H9 (cell line): ENCODE measurements around the gene RABGAP1L. TPM values are rescaled to one million over a fixed set of nuclear protein-coding genes. Genes with fewer than 3 reads are reported as not detected.

ENCODE experiments used
- DNase-seq: peaks from one replicate; pipeline ENCODE4 v3.0.0-alpha.2; 2017
- H2AFZ ChIP-seq: one replicate; pipeline ENCODE4 v1.6.1; 2013; ENCODE audit warnings: mild to moderate bottlenecking, low read length, control low read depth, moderate library complexity
- H2AK5ac ChIP-seq: 2 replicates; pipeline ENCODE4 v1.6.1; 2013; ENCODE audit warnings: low read length, control low read depth, mixed read lengths; ENCODE audit not compliant: insufficient read length
- H2BK120ac ChIP-seq: one replicate; pipeline ENCODE4 v1.6.1; 2013; ENCODE audit warnings: low read depth, mild to moderate bottlenecking, low read length, control low read depth, inconsistent platforms; ENCODE audit not compliant: poor library complexity, severe bottlenecking
- H2BK12ac ChIP-seq: 2 replicates; pipeline ENCODE4 v1.6.1; 2013; ENCODE audit warnings: low read length, control low read depth, mixed read lengths, low read depth; ENCODE audit not compliant: insufficient read length
- H2BK15ac ChIP-seq: 2 replicates; pipeline ENCODE4 v1.6.1; 2013; ENCODE audit warnings: low read depth, low read length, control low read depth
- H2BK20ac ChIP-seq: one replicate; pipeline ENCODE4 v1.6.1; 2013; ENCODE audit warnings: low read depth, mild to moderate bottlenecking, low read length, control low read depth, inconsistent platforms; ENCODE audit not compliant: poor library complexity, severe bottlenecking
- H2BK5ac ChIP-seq: 2 replicates; pipeline ENCODE4 v1.6.1; 2013; ENCODE audit warnings: low read length, control low read depth, mixed read lengths; ENCODE audit not compliant: insufficient read length
- H3K14ac ChIP-seq: 2 replicates; pipeline ENCODE4 v1.6.1; 2013; ENCODE audit warnings: low read length, control low read depth; ENCODE audit not compliant: insufficient read depth
- H3K18ac ChIP-seq: 2 replicates; pipeline ENCODE4 v1.6.1; 2013; ENCODE audit warnings: low read depth, mild to moderate bottlenecking, mixed read lengths, low read length, control low read depth; ENCODE audit not compliant: insufficient read length
- H3K23ac ChIP-seq: 2 replicates; pipeline ENCODE4 v1.6.1; 2013; ENCODE audit warnings: low read length, control low read depth, mixed read lengths, low read depth; ENCODE audit not compliant: insufficient read length
- H3K23me2 ChIP-seq: 2 replicates; pipeline ENCODE4 v1.6.1; 2013; ENCODE audit warnings: low read depth, mild to moderate bottlenecking, mixed read lengths, low read length, control low read depth; ENCODE audit not compliant: insufficient read length, poor library complexity, severe bottlenecking
- H3K27ac ChIP-seq: 2 replicates; pipeline ENCODE4 v1.5.1; 2013; ENCODE audit warnings: low read length, control low read depth, mixed read lengths, low read depth; ENCODE audit not compliant: insufficient read length
- H3K27me3 ChIP-seq: 2 replicates; pipeline ENCODE4 v1.6.1; 2013; ENCODE audit warnings: low read length, control low read depth, inconsistent platforms; ENCODE audit not compliant: insufficient read depth
- H3K4ac ChIP-seq: 2 replicates; pipeline ENCODE4 v1.6.1; 2013; ENCODE audit warnings: low read depth, mild to moderate bottlenecking, control low read depth, inconsistent platforms, low read length, moderate library complexity
- H3K4me1 ChIP-seq: 2 replicates; pipeline ENCODE4 v1.6.1; 2013; ENCODE audit warnings: low read length, control low read depth, inconsistent platforms; ENCODE audit not compliant: insufficient read depth
- H3K4me2 ChIP-seq: 2 replicates; pipeline ENCODE4 v1.6.1; 2013; ENCODE audit warnings: low read length, control low read depth, mixed read lengths; ENCODE audit not compliant: insufficient read length, insufficient read depth
- H3K56ac ChIP-seq: 2 replicates; pipeline ENCODE4 v1.6.1; 2013; ENCODE audit warnings: low read depth, mild to moderate bottlenecking, mixed read lengths, low read length, control low read depth; ENCODE audit not compliant: insufficient read length
- H3K79me1 ChIP-seq: 2 replicates; pipeline ENCODE4 v1.6.1; 2013; ENCODE audit warnings: low read depth, mild to moderate bottlenecking, moderate library complexity, low read length, control low read depth, inconsistent platforms; ENCODE audit not compliant: insufficient read depth, poor library complexity, severe bottlenecking
- H3K79me2 ChIP-seq: 2 replicates; pipeline ENCODE4 v1.6.1; 2013; ENCODE audit warnings: low read length, control low read depth, inconsistent platforms; ENCODE audit not compliant: insufficient read depth
- H3K9ac ChIP-seq: 2 replicates; pipeline ENCODE4 v1.6.1; 2013; ENCODE audit warnings: low read length, control low read depth, mixed read lengths; ENCODE audit not compliant: insufficient read length; ENCODE audit errors: extremely low read depth
- H3K9me3 ChIP-seq: one replicate; pipeline ENCODE4 v1.6.1; 2013; ENCODE audit warnings: low read depth, low read length, inconsistent platforms; ENCODE audit not compliant: control insufficient read depth
- H3T11ph ChIP-seq: one replicate; pipeline ENCODE4 v1.6.1; 2013; ENCODE audit warnings: mild to moderate bottlenecking, low read length, control low read depth, inconsistent platforms
- H4K20me1 ChIP-seq: one replicate; pipeline ENCODE4 v1.6.1; 2013; ENCODE audit not compliant: control insufficient read depth, insufficient read length, insufficient read depth
- H4K5ac ChIP-seq: 2 replicates; pipeline ENCODE4 v1.6.1; 2013; ENCODE audit warnings: low read depth, mild to moderate bottlenecking, mixed read lengths, low read length, control low read depth; ENCODE audit not compliant: insufficient read length
- H4K8ac ChIP-seq: replicated peaks from 2 replicates; pipeline ENCODE4 v1.6.1; 2013; ENCODE audit warnings: low read length, control low read depth, mixed read lengths, low read depth; ENCODE audit not compliant: insufficient read length
- H4K91ac ChIP-seq: 2 replicates; pipeline ENCODE4 v1.6.1; 2013; ENCODE audit warnings: low read depth, mild to moderate bottlenecking, moderate library complexity, mixed read lengths, low read length, control low read depth; ENCODE audit not compliant: insufficient read length
- H3K27ac Mint-ChIP-seq, 3 experiments: 2 replicates in 2 of 3; 3 replicates in 1 of 3; pipeline ENCODE4 v1.8.0; 2020 to 2021; ENCODE audit warnings: mixed read lengths in 3 of 3, mild to moderate bottlenecking in 1 of 3, moderate library complexity in 1 of 3
- H3K27me3 Mint-ChIP-seq: 2 replicates; pipeline ENCODE4 v1.8.0; 2021; ENCODE audit warnings: low read depth, mild to moderate bottlenecking, moderate library complexity, mixed read lengths
- H3K36me3 Mint-ChIP-seq, 3 experiments: 2 replicates in 2 of 3; 3 replicates in 1 of 3; pipeline ENCODE4 v1.8.0; 2020 to 2021; ENCODE audit warnings: low read depth in 3 of 3, mixed read lengths in 3 of 3; ENCODE audit not compliant: insufficient read depth in 1 of 3
- H3K4me1 Mint-ChIP-seq, 2 experiments: 2 replicates each; pipeline ENCODE4 v1.8.0; 2020; ENCODE audit warnings: mixed read lengths in 2 of 2
- H3K4me3 Mint-ChIP-seq, 2 experiments: 2 replicates in 1 of 2; 3 replicates in 1 of 2; pipeline ENCODE4 v1.8.0; 2020 to 2021; ENCODE audit warnings: mild to moderate bottlenecking in 2 of 2, mixed read lengths in 2 of 2, moderate library complexity in 1 of 2
- H3K9me3 Mint-ChIP-seq, 2 experiments: 2 replicates in 1 of 2; 3 replicates in 1 of 2; pipeline ENCODE4 v1.8.0; 2020; ENCODE audit warnings: mild to moderate bottlenecking in 2 of 2, mixed read lengths in 2 of 2, moderate library complexity in 1 of 2
- total RNA-seq: library from RNA; stranded (reverse); gene quantifications from 2 replicates; pipeline ENCODE4 v1.2.1, GENCODE V29; 2021
- TF ChIP-seq, protein P1 (sequence below): fragments of 200-600 bp; sonication (generic); conservative IDR thresholded peaks from 3 replicates; pipeline ENCODE4 v1.8.0; 2021; ENCODE audit warnings: antibody characterized with exemption, mild to moderate bottlenecking

RABGAP1L gene
- total RNA-seq, 1 experiment from 2014 or later = 147 TPM

DNA sequence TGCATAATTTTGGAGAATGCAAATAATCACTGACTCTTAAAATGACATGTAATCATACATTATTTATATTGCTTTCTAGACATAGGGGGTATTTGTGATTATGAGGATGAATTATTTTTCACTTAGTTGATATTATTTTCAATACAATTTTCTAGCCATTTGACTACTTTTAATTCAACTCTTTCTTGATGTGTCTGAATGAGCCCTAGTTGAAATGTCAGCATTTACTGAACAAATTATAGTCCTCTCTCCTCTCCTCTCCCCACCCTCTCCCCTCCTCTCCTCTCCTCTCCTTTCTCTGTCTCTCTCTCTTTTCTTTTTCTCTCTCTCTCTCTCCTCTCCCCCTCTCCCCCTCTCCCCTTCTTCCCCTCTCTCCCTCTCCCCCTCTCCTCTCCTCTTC is 483.1 kb downstream of the RABGAP1L start:
- no peaks in the 10 kb centered on the region for H3K36me3 Mint-ChIP-seq

More for the DNA sequence above, 483.1 kb downstream of the RABGAP1L start:
- H3K4me2 ChIP-seq = no peak overlapping the region
- H2BK5ac ChIP-seq = no peak overlapping the region
- Mint-ChIP-seq H3K4me3 (no peak overlapping the region), H3K4me1 (no peaks in the 10 kb centered on the region), H3K27ac (no peak overlapping the region), H3K9me3 (no peaks in the 10 kb centered on the region), H3K27me3 (no peaks in the 10 kb centered on the region)
- no peak overlapping the region for H3K23ac ChIP-seq
- no peaks in the 10 kb centered on the region for H3K79me2 ChIP-seq
- H2BK20ac ChIP-seq = no peak overlapping the region
- H4K5ac ChIP-seq = no peak overlapping the region
- H2BK12ac ChIP-seq = no peak overlapping the region
- no peak overlapping the region for H3K14ac ChIP-seq
- no peak overlapping the region for H2AFZ ChIP-seq
- H2BK15ac ChIP-seq = no peak overlapping the region
- no peaks in the 10 kb centered on the region for H3K9me3 ChIP-seq
- H3K23me2 ChIP-seq = no peaks in the 10 kb centered on the region
- H3K4me1 ChIP-seq = no peaks in the 10 kb centered on the region
- H3T11ph ChIP-seq = no peak overlapping the region
- H2AK5ac ChIP-seq = no peak overlapping the region
- H4K91ac ChIP-seq = no peak overlapping the region
- H4K20me1 ChIP-seq = no peaks in the 10 kb centered on the region
- DNase-seq = no peak
- no peak overlapping the region for H3K27ac ChIP-seq
- H3K9ac ChIP-seq = no peak overlapping the region
- H4K8ac ChIP-seq = no peak overlapping the region
- no peak overlapping the region for H2BK120ac ChIP-seq
- no peak overlapping the region for H3K4ac ChIP-seq
- no peaks in the 10 kb centered on the region for H3K27me3 ChIP-seq
- no peak overlapping the region for H3K56ac ChIP-seq
- TF ChIP-seq, protein P1, sequence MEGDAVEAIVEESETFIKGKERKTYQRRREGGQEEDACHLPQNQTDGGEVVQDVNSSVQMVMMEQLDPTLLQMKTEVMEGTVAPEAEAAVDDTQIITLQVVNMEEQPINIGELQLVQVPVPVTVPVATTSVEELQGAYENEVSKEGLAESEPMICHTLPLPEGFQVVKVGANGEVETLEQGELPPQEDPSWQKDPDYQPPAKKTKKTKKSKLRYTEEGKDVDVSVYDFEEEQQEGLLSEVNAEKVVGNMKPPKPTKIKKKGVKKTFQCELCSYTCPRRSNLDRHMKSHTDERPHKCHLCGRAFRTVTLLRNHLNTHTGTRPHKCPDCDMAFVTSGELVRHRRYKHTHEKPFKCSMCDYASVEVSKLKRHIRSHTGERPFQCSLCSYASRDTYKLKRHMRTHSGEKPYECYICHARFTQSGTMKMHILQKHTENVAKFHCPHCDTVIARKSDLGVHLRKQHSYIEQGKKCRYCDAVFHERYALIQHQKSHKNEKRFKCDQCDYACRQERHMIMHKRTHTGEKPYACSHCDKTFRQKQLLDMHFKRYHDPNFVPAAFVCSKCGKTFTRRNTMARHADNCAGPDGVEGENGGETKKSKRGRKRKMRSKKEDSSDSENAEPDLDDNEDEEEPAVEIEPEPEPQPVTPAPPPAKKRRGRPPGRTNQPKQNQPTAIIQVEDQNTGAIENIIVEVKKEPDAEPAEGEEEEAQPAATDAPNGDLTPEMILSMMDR = no peak
- no peaks in the 10 kb centered on the region for H3K79me1 ChIP-seq
- H3K18ac ChIP-seq = no peak overlapping the region
